ENCODE data around the gene PDZD7. TPM values are rescaled to one million over a fixed set of nuclear protein-coding genes. Genes with fewer than 3 reads are reported as not detected.

Gene PDZD7
- total RNA-seq, 1 donor from 2014 or later: 1.6 TPM

DNA sequence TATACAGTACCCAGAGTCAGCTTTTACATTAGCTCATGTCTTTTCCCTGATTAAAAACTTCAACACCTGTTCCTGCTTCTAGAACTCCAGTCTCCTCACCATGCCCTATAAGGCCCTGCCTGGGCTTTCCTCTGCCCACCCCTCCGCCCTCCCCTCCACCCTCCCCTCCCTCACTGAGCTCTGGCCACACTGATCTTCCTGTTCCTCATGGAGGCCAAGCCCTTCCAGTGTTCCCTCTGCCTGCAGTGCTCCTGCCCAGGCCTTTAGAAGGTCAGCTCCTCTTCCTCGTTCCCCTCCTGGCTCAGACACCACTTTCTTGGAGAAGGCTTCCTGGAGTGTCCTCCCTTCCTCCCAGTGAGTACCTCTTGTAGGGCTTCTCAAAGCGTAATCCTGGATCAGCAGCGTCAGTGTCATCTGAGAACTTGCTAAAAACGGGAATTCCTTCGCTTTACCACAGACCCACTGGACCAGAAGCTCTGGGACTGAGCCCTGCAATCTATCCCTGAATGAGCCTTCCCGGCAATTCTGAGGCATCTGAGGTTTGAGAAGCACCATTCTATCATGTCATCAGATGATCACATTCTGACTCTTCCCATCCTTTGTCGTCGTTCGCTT, 3.7 kb downstream of the PDZD7 start:
- intact Hi-C loops (cut with DNase I): no loop called here
- no peak overlapping the region for H3K4me3 ChIP-seq
- peaks cover 5% of the 10 kb centered on the region for H3K4me1 ChIP-seq
- H3K36me3 ChIP-seq: no peaks in the 10 kb centered on the region
- no peaks in the 10 kb centered on the region for H3K9me3 ChIP-seq
- TF ChIP-seq, protein P1, sequence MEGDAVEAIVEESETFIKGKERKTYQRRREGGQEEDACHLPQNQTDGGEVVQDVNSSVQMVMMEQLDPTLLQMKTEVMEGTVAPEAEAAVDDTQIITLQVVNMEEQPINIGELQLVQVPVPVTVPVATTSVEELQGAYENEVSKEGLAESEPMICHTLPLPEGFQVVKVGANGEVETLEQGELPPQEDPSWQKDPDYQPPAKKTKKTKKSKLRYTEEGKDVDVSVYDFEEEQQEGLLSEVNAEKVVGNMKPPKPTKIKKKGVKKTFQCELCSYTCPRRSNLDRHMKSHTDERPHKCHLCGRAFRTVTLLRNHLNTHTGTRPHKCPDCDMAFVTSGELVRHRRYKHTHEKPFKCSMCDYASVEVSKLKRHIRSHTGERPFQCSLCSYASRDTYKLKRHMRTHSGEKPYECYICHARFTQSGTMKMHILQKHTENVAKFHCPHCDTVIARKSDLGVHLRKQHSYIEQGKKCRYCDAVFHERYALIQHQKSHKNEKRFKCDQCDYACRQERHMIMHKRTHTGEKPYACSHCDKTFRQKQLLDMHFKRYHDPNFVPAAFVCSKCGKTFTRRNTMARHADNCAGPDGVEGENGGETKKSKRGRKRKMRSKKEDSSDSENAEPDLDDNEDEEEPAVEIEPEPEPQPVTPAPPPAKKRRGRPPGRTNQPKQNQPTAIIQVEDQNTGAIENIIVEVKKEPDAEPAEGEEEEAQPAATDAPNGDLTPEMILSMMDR (IDR thresholded peaks at IDR 0.05): no peak
- no peaks in the 10 kb centered on the region for H3K27me3 ChIP-seq
- DNase-seq (no peak), ATAC-seq (no peak)
- H3K27ac ChIP-seq: no peak overlapping the region

DNA sequence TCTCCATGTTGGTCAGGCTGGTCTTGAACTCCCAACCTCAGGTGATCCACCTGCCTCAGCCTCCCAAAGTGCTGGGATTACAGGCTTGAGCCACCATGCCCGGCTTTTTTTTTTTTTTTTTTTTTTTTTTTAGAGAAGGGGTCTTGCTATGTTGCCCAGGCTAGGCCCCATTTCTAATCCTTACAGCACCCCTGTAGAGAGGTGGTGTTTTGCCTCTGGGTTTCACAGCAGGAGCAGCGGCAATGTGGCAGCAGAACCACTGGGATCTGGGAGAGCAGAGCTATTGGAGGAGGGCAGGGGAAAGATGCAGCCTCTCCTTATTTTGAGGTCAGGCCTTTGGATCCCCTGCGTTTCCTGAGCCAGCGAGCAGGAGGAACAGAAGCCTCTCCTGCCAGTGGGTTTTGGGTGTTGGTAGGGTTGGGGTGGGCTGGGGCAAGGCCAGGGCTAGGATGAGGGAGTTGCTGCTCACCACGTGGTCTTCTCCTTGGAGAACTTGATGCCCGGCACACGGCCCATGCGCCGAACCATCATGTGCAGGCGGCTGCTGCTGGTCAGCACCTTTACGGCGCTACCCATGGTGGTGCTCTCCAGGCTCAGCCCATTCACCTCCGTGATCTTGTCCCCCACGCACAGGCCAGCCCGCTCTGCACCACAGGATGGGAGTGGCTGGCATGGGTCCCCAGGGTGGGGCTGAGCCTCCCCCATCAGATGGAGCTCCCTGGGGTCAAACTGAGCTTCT, 7.8 kb downstream of the PDZD7 start:
- H3K36me3 ChIP-seq: no peaks in the 10 kb centered on the region
- no peaks in the 10 kb centered on the region for H3K9me3 ChIP-seq
- intact Hi-C loops (cut with DNase I): no loop called here
- peaks cover 8% of the 10 kb centered on the region for H3K27me3 ChIP-seq
- peaks cover 4% of the 10 kb centered on the region for H3K4me1 ChIP-seq
- H3K4me3 ChIP-seq: no peak overlapping the region
- H3K27ac ChIP-seq: no peak overlapping the region
- TF ChIP-seq, protein P1 (IDR thresholded peaks at IDR 0.05): no peak
- DNase-seq (no peak), ATAC-seq (no peak)

DNA sequence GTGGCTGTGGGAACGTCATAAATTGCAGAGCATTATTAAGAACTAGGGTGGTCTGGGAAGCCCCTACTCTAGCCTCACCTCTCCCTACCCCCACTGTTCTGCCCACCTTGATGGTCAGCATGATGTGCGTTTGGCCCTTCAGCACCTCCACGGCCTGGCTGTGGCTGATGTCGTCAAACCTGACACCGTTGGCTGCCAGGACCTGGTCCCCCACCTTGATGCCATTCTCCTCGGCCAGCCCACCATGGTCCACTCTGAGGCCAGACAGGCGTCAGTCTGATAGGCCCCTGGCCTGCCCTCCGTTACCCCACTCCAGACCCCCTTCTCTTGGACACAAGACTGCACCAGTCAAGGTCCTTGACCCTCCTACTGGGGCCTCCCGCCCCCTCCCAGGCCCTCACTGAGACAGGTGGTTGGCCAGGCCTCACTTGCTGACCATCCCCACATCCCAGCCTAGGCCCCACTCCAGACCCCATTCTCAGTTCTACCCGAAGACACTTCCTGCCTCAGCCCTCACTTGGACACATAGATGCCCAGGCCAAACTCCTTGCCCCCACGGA, 9.2 kb downstream of the PDZD7 start:
- intact Hi-C loops (cut with DNase I): no loop called here
- H3K27ac ChIP-seq: no peak overlapping the region
- peak; percentile 57 for DNase-seq
- H3K4me1 ChIP-seq: peaks cover 4% of the 10 kb centered on the region
- no peak overlapping the region for H3K4me3 ChIP-seq
- H3K9me3 ChIP-seq: no peaks in the 10 kb centered on the region
- no peaks in the 10 kb centered on the region for H3K36me3 ChIP-seq
- no peak for ATAC-seq
- TF ChIP-seq, protein P1 (IDR thresholded peaks at IDR 0.05): no peak
- peaks cover 16% of the 10 kb centered on the region for H3K27me3 ChIP-seq

DNA sequence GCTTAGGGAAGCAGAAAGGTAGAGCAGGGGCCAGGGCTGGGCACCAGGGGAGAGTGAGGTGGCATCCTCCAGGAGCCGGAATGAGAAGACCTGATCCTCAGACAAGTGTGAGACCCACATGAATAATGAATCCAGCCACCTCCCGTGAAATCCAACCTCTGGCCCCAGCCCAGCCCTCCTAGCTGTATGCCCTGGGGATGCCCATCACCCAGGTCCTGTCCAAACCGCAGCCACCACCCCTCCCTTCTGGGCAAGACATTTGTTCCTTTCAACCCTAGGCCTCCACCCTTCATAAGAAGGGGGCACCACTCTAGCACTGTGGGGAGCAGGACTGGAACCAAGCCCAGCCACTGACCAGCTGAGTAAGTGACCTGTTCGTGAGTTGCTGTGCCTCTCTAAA, 9.7 kb downstream of the PDZD7 start:
- H3K36me3 ChIP-seq: no peaks in the 10 kb centered on the region

DNA sequence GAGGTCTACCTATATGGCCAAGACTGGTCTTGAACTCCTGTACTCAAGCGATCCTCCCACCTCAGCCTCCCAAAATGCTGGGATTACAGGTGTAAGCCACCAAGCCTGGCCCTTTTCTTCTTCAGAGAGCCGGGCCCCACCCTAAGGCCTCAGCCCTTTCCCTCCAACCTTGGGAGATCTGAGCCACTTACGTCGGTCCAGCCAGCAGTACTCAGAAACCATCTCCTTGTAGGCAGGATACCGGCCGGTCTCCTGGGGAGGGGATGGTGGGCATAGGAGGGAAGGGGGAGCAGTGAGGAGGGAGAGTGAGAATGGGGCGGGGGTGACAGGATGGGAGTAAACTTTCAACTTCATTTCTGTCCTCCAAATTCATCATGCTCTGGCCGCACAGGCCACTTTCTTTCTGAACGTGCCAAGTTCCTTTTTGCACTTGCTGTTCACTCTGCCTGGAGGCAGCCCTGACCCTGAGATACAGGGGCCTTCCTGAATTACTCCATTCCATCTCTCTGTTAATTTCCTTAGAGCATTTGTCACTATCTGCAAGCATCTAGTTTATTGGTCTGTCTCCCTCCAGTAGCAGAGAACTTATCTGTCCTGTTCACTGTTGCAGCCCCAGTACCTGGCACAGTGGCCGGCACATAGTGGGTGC, 10.4 kb downstream of the PDZD7 start:
- DNase-seq (no peak), ATAC-seq (no peak)
- peaks cover 17% of the 10 kb centered on the region for H3K27me3 ChIP-seq
- intact Hi-C loops (cut with DNase I): no loop called here
- no peaks in the 10 kb centered on the region for H3K36me3 ChIP-seq
- TF ChIP-seq, protein P1 (IDR thresholded peaks at IDR 0.05): no peak
- H3K4me1 ChIP-seq: peaks cover 4% of the 10 kb centered on the region
- no peak overlapping the region for H3K4me3 ChIP-seq
- H3K27ac ChIP-seq: no peak overlapping the region
- no peaks in the 10 kb centered on the region for H3K9me3 ChIP-seq

More for the DNA sequence above, 9.7 kb downstream of the PDZD7 start:
- ATAC-seq (no peak), DNase-seq (peak; percentile 57)
- Histone ChIP-seq H3K27ac (no peak overlapping the region), H3K9me3 (no peaks in the 10 kb centered on the region), H3K4me3 (no peak overlapping the region), H3K4me1 (peaks cover 4% of the 10 kb centered on the region), H3K27me3 (peaks cover 17% of the 10 kb centered on the region)
- TF ChIP-seq, protein P1 (IDR thresholded peaks at IDR 0.05): no peak
- intact Hi-C loops (cut with DNase I): no loop called here
